CD4-positive, alpha-beta memory T cell (primary cell): ENCODE results near the gene NTF3. TPM values are rescaled to one million over a fixed set of nuclear protein-coding genes. Genes with fewer than 3 reads are reported as not detected.
A peak's percentile ranks its signal among the peaks of the same experiment; 100 is the strongest.

ENCODE experiments used
- CTCF ChIA-PET: fragments of 350-600 bp; sonication (Branson Sonifier 250); formaldehyde crosslinking; loops from one replicate; lab custom pipeline; 2021; ENCODE audit warnings: inconsistent platforms; ENCODE audit not compliant: partially characterized antibody; lab: Charles Lee
- POLR2A ChIA-PET: fragments of 350-600 bp; sonication (Branson Sonifier 250); formaldehyde crosslinking; loops from one replicate; lab custom pipeline; 2021; ENCODE audit not compliant: partially characterized antibody; lab: Charles Lee
- DNase-seq, 5 donors: peaks; one replicate each; pipeline versions ENCODE4 v3.0.0 to v3.0.0-alpha.2; 2020 to 2022; ENCODE audit warnings: mixed read lengths in 1 of 5
- H3K27ac ChIP-seq: one replicate; pipeline ENCODE4 v1.7.0; 2013; ENCODE audit warnings: low read depth, low read length
- H3K27me3 ChIP-seq: 2 replicates; pipeline ENCODE4 v1.7.0; 2013; ENCODE audit warnings: mild to moderate bottlenecking, low read length, moderate library complexity; ENCODE audit not compliant: insufficient read depth
- H3K36me3 ChIP-seq: 2 replicates; pipeline ENCODE4 v1.7.0; 2013; ENCODE audit warnings: mild to moderate bottlenecking, low read length, moderate library complexity; ENCODE audit not compliant: insufficient read depth
- H3K4me1 ChIP-seq: 2 replicates; pipeline ENCODE4 v1.7.0; 2013; ENCODE audit warnings: mild to moderate bottlenecking, low read length, moderate library complexity; ENCODE audit not compliant: insufficient read depth
- H3K4me3 ChIP-seq, 2 donors: one replicate each; pipeline ENCODE4 v1.7.0; 2013; ENCODE audit warnings: low read length in 2 of 2, mild to moderate bottlenecking in 1 of 2
- H3K9me3 ChIP-seq, 2 donors: one replicate each; pipeline ENCODE4 v1.7.0; 2013; ENCODE audit warnings: low read length in 2 of 2, control low read depth in 1 of 2; ENCODE audit not compliant: control insufficient read depth in 1 of 2
- H3K27ac Mint-ChIP-seq, 7 donors: one replicate each; pipeline ENCODE4 v1.8.0; 2020 to 2021; ENCODE audit warnings: mixed read lengths in 7 of 7, mild to moderate bottlenecking in 6 of 7, inconsistent platforms in 3 of 7, moderate library complexity in 3 of 7
- H3K27me3 Mint-ChIP-seq, 2 donors: one replicate each; pipeline ENCODE4 v1.8.0; 2020 to 2021; ENCODE audit warnings: mixed read lengths in 2 of 2
- H3K36me3 Mint-ChIP-seq, 2 donors: one replicate each; pipeline ENCODE4 v1.8.0; 2020 to 2021; ENCODE audit warnings: mixed read lengths in 2 of 2, inconsistent platforms in 1 of 2, mild to moderate bottlenecking in 1 of 2
- H3K4me1 Mint-ChIP-seq, 4 donors: one replicate each; pipeline ENCODE4 v1.8.0; 2020 to 2021; ENCODE audit warnings: mixed read lengths in 4 of 4, mild to moderate bottlenecking in 1 of 4
- H3K4me3 Mint-ChIP-seq, 8 donors: one replicate each; pipeline ENCODE4 v1.8.0; 2020 to 2021; ENCODE audit warnings: mixed read lengths in 8 of 8, mild to moderate bottlenecking in 7 of 8, moderate library complexity in 6 of 8, inconsistent platforms in 3 of 8
- H3K9me3 Mint-ChIP-seq, 8 donors: one replicate each; pipeline ENCODE4 v1.8.0; 2020 to 2021; ENCODE audit warnings: mixed read lengths in 8 of 8, mild to moderate bottlenecking in 5 of 8, inconsistent platforms in 3 of 8, moderate library complexity in 1 of 8
- intact Hi-C: fragments of 100-400 bp; cut with micrococcal nuclease; formaldehyde crosslinking; loops from one replicate; pipeline ENCODE4 v1.15.1; 2023
- polyA plus RNA-seq, 2 donors: library from polyadenylated mRNA; unstranded; fragments of 300-500 nt; fragmentation: Illumina TruSeq; gene quantifications; one replicate each; pipeline ENCODE4 v1.2.3, GENCODE V29; 2021
- total RNA-seq, 2 experiments: library from RNA; stranded (reverse); gene quantifications; one replicate each; pipeline ENCODE4 v1.2.3, GENCODE V29; 2021

The NTF3 gene
- total and polyA plus RNA-seq, 4 experiments from 2014 or later: not detected

GRCh38 chr12:5417500-5417899, 14.4 kb upstream of the NTF3 start:
- Histone ChIP-seq H3K4me3 (no peak overlapping the region), H3K27me3 (no peaks in the 10 kb centered on the region), H3K27ac (no peak overlapping the region), H3K4me1 (no peaks in the 10 kb centered on the region), H3K36me3 (no peaks in the 10 kb centered on the region), H3K9me3 (no peaks in the 10 kb centered on the region)
- Mint-ChIP-seq H3K4me3 (no peak overlapping the region), H3K36me3 (no peaks in the 10 kb centered on the region), H3K27ac (no peak overlapping the region), H3K9me3 (peaks cover 0 to 12% (median 3%) of the 10 kb centered on the region in 8 donors), H3K4me1 (no peaks in the 10 kb centered on the region), H3K27me3 (peaks cover 3 to 6% of the 10 kb centered on the region in 2 donors)
- DNase-seq: no peak
- ChIA-PET CTCF (no interaction called here), POLR2A (no interaction called here)
- intact Hi-C loops: no loop called here

GRCh38 chr12:5428332-5429221, 3.3 kb upstream of the NTF3 start:
- Histone ChIP-seq H3K9me3 (no peaks in the 10 kb centered on the region), H3K4me1 (no peaks in the 10 kb centered on the region), H3K27ac (no peak overlapping the region), H3K4me3 (no peak overlapping the region), H3K27me3 (peaks cover 14% of the 10 kb centered on the region), H3K36me3 (no peaks in the 10 kb centered on the region)
- H3K27me3 Mint-ChIP-seq: peaks cover 23 to 30% of the 10 kb centered on the region in 2 donors
- no peaks in the 10 kb centered on the region for H3K36me3 Mint-ChIP-seq
- peaks cover 1 to 16% (median 9%) of the 10 kb centered on the region in 4 donors for H3K4me1 Mint-ChIP-seq
- ChIA-PET CTCF (no interaction called here), POLR2A (no interaction called here)
- DNase-seq: no peak
- no peak overlapping the region for H3K4me3 Mint-ChIP-seq
- intact Hi-C loops: no loop called here
- no peak overlapping the region for H3K27ac Mint-ChIP-seq
- peaks cover 0 to 3% (median 1%) of the 10 kb centered on the region in 8 donors for H3K9me3 Mint-ChIP-seq

- intact Hi-C loops: no loop called here
- peaks cover 14% of the 10 kb centered on the region for H3K27me3 ChIP-seq
- no peak for DNase-seq
- Mint-ChIP-seq H3K9me3 (peaks cover 0 to 3% (median 1%) of the 10 kb centered on the region in 8 donors), H3K27me3 (peaks cover 22 to 29% of the 10 kb centered on the region in 2 donors), H3K27ac (no peak overlapping the region), H3K4me3 (no peak overlapping the region), H3K4me1 (peaks cover 1 to 17% (median 9%) of the 10 kb centered on the region in 4 donors), H3K36me3 (no peaks in the 10 kb centered on the region)
- ChIA-PET POLR2A (no interaction called here), CTCF (no interaction called here)
- H3K27ac ChIP-seq: no peak overlapping the region
- no peaks in the 10 kb centered on the region for H3K4me1 ChIP-seq
- H3K9me3 ChIP-seq: no peaks in the 10 kb centered on the region
- no peak overlapping the region for H3K4me3 ChIP-seq
- H3K36me3 ChIP-seq: no peaks in the 10 kb centered on the region
Measured at GRCh38 chr12:5429741-5430557, 2.0 kb upstream of the NTF3 start.

GRCh38 chr12:5430641-5431603, 986 bp upstream of the NTF3 start:
- peaks cover 19 to 26% of the 10 kb centered on the region in 2 donors for H3K27me3 Mint-ChIP-seq
- no peaks in the 10 kb centered on the region for H3K36me3 Mint-ChIP-seq
- H3K27ac Mint-ChIP-seq: no peak overlapping the region
- Histone ChIP-seq H3K27ac (no peak overlapping the region), H3K4me3 (no peak overlapping the region), H3K27me3 (peaks cover 14% of the 10 kb centered on the region), H3K36me3 (no peaks in the 10 kb centered on the region), H3K4me1 (no peaks in the 10 kb centered on the region), H3K9me3 (no peaks in the 10 kb centered on the region)
- CTCF ChIA-PET: no interaction called here
- peaks cover 1 to 17% (median 9%) of the 10 kb centered on the region in 4 donors for H3K4me1 Mint-ChIP-seq
- H3K9me3 Mint-ChIP-seq: peaks cover 0 to 3% (median 1%) of the 10 kb centered on the region in 8 donors
- intact Hi-C loops: no loop called here
- no peak for DNase-seq
- peak overlapping the region in 3 of 8 donors; percentile 25 to 53 (median 35) for H3K4me3 Mint-ChIP-seq
- POLR2A ChIA-PET: no interaction called here

GRCh38 chr12:5433081-5433844, 1.4 kb downstream of the NTF3 start:
- peaks cover 27 to 29% of the 10 kb centered on the region in 2 donors for H3K27me3 Mint-ChIP-seq
- POLR2A ChIA-PET: no interaction called here
- intact Hi-C loops: no loop called here
- Histone ChIP-seq H3K36me3 (no peaks in the 10 kb centered on the region), H3K27ac (no peak overlapping the region), H3K9me3 (no peaks in the 10 kb centered on the region), H3K4me3 (no peak overlapping the region), H3K4me1 (no peaks in the 10 kb centered on the region), H3K27me3 (peaks cover 14% of the 10 kb centered on the region)
- peaks cover 1 to 17% (median 9%) of the 10 kb centered on the region in 4 donors for H3K4me1 Mint-ChIP-seq
- H3K4me3 Mint-ChIP-seq: peak overlapping the region in 1 of 8 donors; percentile 67
- DNase-seq: no peak
- CTCF ChIA-PET: no interaction called here
- H3K27ac Mint-ChIP-seq: no peak overlapping the region
- H3K36me3 Mint-ChIP-seq: no peaks in the 10 kb centered on the region
- peaks cover 0 to 3% (median 1%) of the 10 kb centered on the region in 8 donors for H3K9me3 Mint-ChIP-seq

- Mint-ChIP-seq H3K4me3 (no peak overlapping the region), H3K27me3 (peaks cover 25 to 30% of the 10 kb centered on the region in 2 donors), H3K36me3 (no peaks in the 10 kb centered on the region), H3K9me3 (peaks cover 0 to 3% (median 1%) of the 10 kb centered on the region in 8 donors), H3K27ac (no peak overlapping the region), H3K4me1 (peaks cover 1 to 17% (median 8%) of the 10 kb centered on the region in 4 donors)
- intact Hi-C loops: no loop called here
- Histone ChIP-seq H3K9me3 (no peaks in the 10 kb centered on the region), H3K27ac (no peak overlapping the region), H3K4me1 (no peaks in the 10 kb centered on the region), H3K36me3 (no peaks in the 10 kb centered on the region), H3K27me3 (peaks cover 12% of the 10 kb centered on the region), H3K4me3 (no peak overlapping the region)
- CTCF ChIA-PET: no interaction called here
- POLR2A ChIA-PET: no interaction called here
- no peak for DNase-seq
Measured at GRCh38 chr12:5433845-5434646, 2.1 kb downstream of the NTF3 start.
